PC-3 (cell line): ENCODE data around the gene GRIN3A. TPM values are rescaled to one million over a fixed set of nuclear protein-coding genes. Genes with fewer than 3 reads are reported as not detected.

Experiments
- ATAC-seq: fragments of 200-7000 bp; cut with Tn5 transposase; 2 replicates; pipeline ENCODE4 v1.9.1; 2020; ENCODE audit warnings: mild to moderate bottlenecking, moderate library complexity
- BruUV-seq: library from RNA; stranded (reverse); fragments of 400-500 nt; replicated peaks from 2 replicates; lab custom pipeline; 2021; lab: Mats Ljungman, UMichigan
- CTCF ChIA-PET: fragments of 300-600 bp; sonication (Branson Sonifier 250); formaldehyde crosslinking; loops from one replicate; lab custom pipeline; 2022; ENCODE audit warnings: antibody characterized with exemption; lab: Charles Lee
- POLR2A ChIA-PET: fragments of 300-600 bp; sonication (Branson Sonifier 250); formaldehyde crosslinking; loops from one replicate; lab custom pipeline; 2022; ENCODE audit warnings: antibody characterized with exemption; ENCODE audit not compliant: unreplicated experiment; lab: Charles Lee
- DNase-seq: peaks from one replicate; pipeline ENCODE4 v3.0.0-alpha.2; 2015
- H2AFZ ChIP-seq: fragments of 300-600 bp; sonication (generic); 2 replicates; pipeline ENCODE4 v1.6.0; 2016; ENCODE audit warnings: antibody characterized with exemption, low read length
- H3F3A ChIP-seq: fragments of 300-600 bp; sonication (generic); one replicate; pipeline ENCODE4 v1.6.0; 2017; ENCODE audit warnings: antibody characterized with exemption, low read length, control low read depth, mild to moderate bottlenecking; ENCODE audit not compliant: unreplicated experiment
- H3K27ac ChIP-seq: fragments of 300-600 bp; sonication (generic); 2 replicates; pipeline ENCODE4 v1.5.1; 2016; ENCODE audit warnings: mild to moderate bottlenecking, low read length
- H3K27me3 ChIP-seq: fragments of 300-600 bp; sonication (generic); 2 replicates; pipeline ENCODE4 v1.6.1; 2016; ENCODE audit warnings: low read length, mixed read lengths
- H3K36me3 ChIP-seq: fragments of 300-600 bp; sonication (generic); 2 replicates; pipeline ENCODE4 v1.6.1; 2016; ENCODE audit warnings: low read depth, mixed run types, low read length, mixed read lengths
- H3K4me1 ChIP-seq: fragments of 300-600 bp; sonication (generic); 2 replicates; pipeline ENCODE4 v1.5.1; 2016; ENCODE audit warnings: low read length; ENCODE audit not compliant: insufficient read depth
- H3K4me2 ChIP-seq: fragments of 300-600 bp; sonication (generic); 2 replicates; pipeline ENCODE4 v1.6.0; 2016; ENCODE audit warnings: low read length
- H3K4me3 ChIP-seq: fragments of 300-600 bp; sonication (generic); 2 replicates; pipeline ENCODE4 v1.5.1; 2016; ENCODE audit warnings: mild to moderate bottlenecking, low read length, mixed read lengths
- H3K79me2 ChIP-seq: fragments of 300-600 bp; sonication (generic); 2 replicates; pipeline ENCODE4 v1.6.1; 2017; ENCODE audit warnings: low read length, mixed read lengths
- H3K9ac ChIP-seq: fragments of 300-600 bp; sonication (generic); 2 replicates; pipeline ENCODE4 v1.6.0; 2016; ENCODE audit warnings: mild to moderate bottlenecking, low read length
- H3K9me2 ChIP-seq: fragments of 300-600 bp; sonication (generic); replicated peaks from 2 replicates; pipeline ENCODE4 v1.6.1; 2016; ENCODE audit warnings: mixed run types, low read length, mixed read lengths
- H3K9me3 ChIP-seq: fragments of 300-600 bp; sonication (generic); 2 replicates; pipeline ENCODE4 v1.6.1; 2016; ENCODE audit warnings: low read length, mixed read lengths
- H4K20me1 ChIP-seq: fragments of 300-600 bp; sonication (generic); 2 replicates; pipeline ENCODE4 v1.6.1; 2016; ENCODE audit warnings: low read length, mixed read lengths
- EZH2 ChIP-seq: fragments of 300-600 bp; sonication (generic); IDR thresholded peaks from one replicate; pipeline ENCODE4 v1.6.1; 2017; ENCODE audit warnings: antibody characterized with exemption, mild to moderate bottlenecking, low read length; ENCODE audit not compliant: unreplicated experiment
- EZH2phosphoT487 ChIP-seq: fragments of 300-600 bp; sonication (generic); IDR thresholded peaks from 2 replicates; pipeline ENCODE4 v1.6.1; 2018; ENCODE audit warnings: mild to moderate bottlenecking, antibody characterized with exemption, low read length, borderline replicate concordance
- intact Hi-C: fragments of 100-400 bp; cut with micrococcal nuclease; formaldehyde crosslinking; loops from 2 replicates; pipeline ENCODE4 v1.9.0; 2023
- total RNA-seq: library from RNA; depleted of rRNA; stranded (reverse); fragments of >200 nt; gene quantifications from 2 replicates; pipeline ENCODE4 v1.2.3, GENCODE V29; 2014
- TF ChIP-seq, protein P1 (sequence below): fragments of 300-600 bp; sonication (generic); conservative IDR thresholded peaks from 2 replicates; pipeline ENCODE4 v1.5.1; 2017; ENCODE audit warnings: antibody characterized with exemption, low read depth, mild to moderate bottlenecking, low read length

GRIN3A gene
- total RNA-seq, 1 experiment from 2014 or later, result not detected

DNA sequence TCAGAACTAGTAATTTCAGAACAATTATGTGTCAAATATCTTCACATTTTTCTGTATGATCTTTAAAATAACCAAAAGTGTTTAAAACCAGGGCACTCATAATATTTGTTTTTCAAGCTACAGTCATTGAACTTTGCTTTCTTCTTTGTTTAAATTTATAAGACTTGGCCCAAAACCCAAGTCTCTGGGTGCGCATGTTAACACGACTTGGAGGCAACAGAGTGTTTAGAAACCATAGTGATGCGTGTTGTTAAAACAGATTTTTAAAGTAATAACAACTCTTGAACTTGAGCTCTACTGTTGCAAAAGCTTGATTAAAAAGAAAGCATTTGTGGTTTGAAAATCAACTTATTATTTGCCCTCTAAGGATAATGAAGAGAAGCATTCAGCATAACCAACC lies 26.0 kb upstream of the GRIN3A start:
- Histone ChIP-seq H3K4me2 (no peak overlapping the region), H2AFZ (no peak overlapping the region), H3F3A (no peaks in the 10 kb centered on the region), H3K4me3 (no peak overlapping the region), H3K4me1 (no peaks in the 10 kb centered on the region), H3K79me2 (no peaks in the 10 kb centered on the region), H4K20me1 (no peaks in the 10 kb centered on the region), H3K36me3 (no peaks in the 10 kb centered on the region), H3K27me3 (no peaks in the 10 kb centered on the region), H3K9me3 (no peaks in the 10 kb centered on the region), H3K27ac (no peak overlapping the region), H3K9ac (no peak overlapping the region), H3K9me2 (no peaks in the 10 kb centered on the region)
- DNase-seq (no peak), ATAC-seq (no peak)
- TF ChIP-seq EZH2 (no peak), EZH2phosphoT487 (no peak)
- TF ChIP-seq, protein P1, sequence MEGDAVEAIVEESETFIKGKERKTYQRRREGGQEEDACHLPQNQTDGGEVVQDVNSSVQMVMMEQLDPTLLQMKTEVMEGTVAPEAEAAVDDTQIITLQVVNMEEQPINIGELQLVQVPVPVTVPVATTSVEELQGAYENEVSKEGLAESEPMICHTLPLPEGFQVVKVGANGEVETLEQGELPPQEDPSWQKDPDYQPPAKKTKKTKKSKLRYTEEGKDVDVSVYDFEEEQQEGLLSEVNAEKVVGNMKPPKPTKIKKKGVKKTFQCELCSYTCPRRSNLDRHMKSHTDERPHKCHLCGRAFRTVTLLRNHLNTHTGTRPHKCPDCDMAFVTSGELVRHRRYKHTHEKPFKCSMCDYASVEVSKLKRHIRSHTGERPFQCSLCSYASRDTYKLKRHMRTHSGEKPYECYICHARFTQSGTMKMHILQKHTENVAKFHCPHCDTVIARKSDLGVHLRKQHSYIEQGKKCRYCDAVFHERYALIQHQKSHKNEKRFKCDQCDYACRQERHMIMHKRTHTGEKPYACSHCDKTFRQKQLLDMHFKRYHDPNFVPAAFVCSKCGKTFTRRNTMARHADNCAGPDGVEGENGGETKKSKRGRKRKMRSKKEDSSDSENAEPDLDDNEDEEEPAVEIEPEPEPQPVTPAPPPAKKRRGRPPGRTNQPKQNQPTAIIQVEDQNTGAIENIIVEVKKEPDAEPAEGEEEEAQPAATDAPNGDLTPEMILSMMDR, result no peak
- BruUV-seq, result no TSS peak
- ChIA-PET POLR2A (no interaction called here), CTCF (no interaction called here)
- intact Hi-C loops, result no loop called here

DNA sequence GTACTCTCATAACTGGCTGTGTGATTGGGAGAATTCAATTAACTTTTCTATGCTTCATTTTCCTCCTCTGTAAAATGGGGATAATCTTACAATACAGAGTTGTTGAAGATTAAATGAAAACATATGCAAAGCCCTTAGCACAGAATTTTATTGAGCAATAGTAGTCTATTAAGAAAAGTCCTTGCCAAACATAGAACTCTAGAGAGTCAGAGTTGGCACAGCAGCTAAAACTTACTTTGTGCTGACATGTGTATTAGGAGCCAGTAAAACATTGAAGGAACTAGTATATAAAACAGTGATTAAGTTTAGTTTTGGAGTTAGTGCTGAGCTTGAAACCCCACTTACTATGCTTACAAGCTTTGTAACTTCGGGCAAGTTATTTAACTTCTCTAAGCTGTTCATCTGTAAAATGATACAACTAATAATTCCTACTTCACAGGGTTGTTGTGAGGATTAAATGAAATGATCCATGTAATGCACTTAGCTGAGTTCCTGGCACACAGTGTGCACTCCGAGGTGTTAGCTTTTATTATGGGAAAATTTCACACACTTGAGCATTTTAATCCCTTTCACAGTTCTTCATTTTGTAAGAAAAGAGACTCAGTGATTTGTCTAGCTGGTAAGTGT lies 20.0 kb upstream of the GRIN3A start:
- Histone ChIP-seq H3K36me3 (no peaks in the 10 kb centered on the region), H3K27me3 (no peaks in the 10 kb centered on the region), H3K9me2 (no peaks in the 10 kb centered on the region), H3K9me3 (no peaks in the 10 kb centered on the region), H3K27ac (no peak overlapping the region), H3K79me2 (no peaks in the 10 kb centered on the region), H3K4me1 (no peaks in the 10 kb centered on the region), H3K4me2 (no peak overlapping the region), H2AFZ (no peak overlapping the region), H3F3A (no peaks in the 10 kb centered on the region), H3K9ac (no peak overlapping the region), H4K20me1 (no peaks in the 10 kb centered on the region), H3K4me3 (no peak overlapping the region)
- no TSS peak for BruUV-seq
- POLR2A ChIA-PET, result no interaction called here
- DNase-seq (no peak), ATAC-seq (no peak)
- CTCF ChIA-PET, result no interaction called here
- intact Hi-C loops, result no loop called here
- no peak for TF ChIP-seq EZH2phosphoT487
- TF ChIP-seq, protein P1, result no peak

DNA sequence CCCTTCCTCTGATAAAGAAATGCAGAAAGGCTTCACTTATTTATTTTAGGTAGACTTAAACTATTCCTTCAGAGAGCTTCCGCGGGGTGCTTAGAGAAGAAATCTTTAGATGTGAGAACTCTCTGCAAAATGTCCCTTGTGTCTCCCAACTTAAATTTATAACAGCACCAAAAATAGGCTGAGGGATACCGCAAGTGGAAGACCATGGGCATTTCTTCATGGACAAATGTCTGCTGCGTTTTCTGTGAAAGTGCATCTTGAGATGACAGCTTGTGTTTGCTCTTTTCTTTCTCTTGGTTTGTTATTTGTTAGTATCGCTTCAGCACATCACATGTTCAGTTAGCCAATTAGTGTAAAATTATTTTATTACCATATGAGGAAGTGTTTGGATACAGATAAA lies 15.3 kb upstream of the GRIN3A start:
- no peaks in the 10 kb centered on the region for H3K4me1 ChIP-seq
- CTCF ChIA-PET, result no interaction called here

More for the DNA sequence above, 15.3 kb upstream of the GRIN3A start:
- Histone ChIP-seq H3K27me3 (no peaks in the 10 kb centered on the region), H3K9me2 (no peaks in the 10 kb centered on the region), H3K79me2 (no peaks in the 10 kb centered on the region), H3K9ac (no peak overlapping the region), H3K27ac (no peak overlapping the region), H3K4me2 (no peak overlapping the region), H2AFZ (no peak overlapping the region), H3K36me3 (no peaks in the 10 kb centered on the region), H3F3A (no peaks in the 10 kb centered on the region), H3K9me3 (no peaks in the 10 kb centered on the region), H4K20me1 (no peaks in the 10 kb centered on the region), H3K4me3 (no peak overlapping the region)
- intact Hi-C loops, result no loop called here
- POLR2A ChIA-PET, result no interaction called here
- DNase-seq (no peak), ATAC-seq (no peak)
- no peak for TF ChIP-seq EZH2phosphoT487
- no TSS peak for BruUV-seq
